BLaER1 (cell line): ENCODE measurements around the gene ASCC3.
"Not testable (repeated sequence)": the region's sequence is repeated elsewhere in the genome, so short reads cannot be mapped to it uniquely, and the experiment has no call there.

ENCODE experiments used
- H3K27ac ChIP-seq: shearing (Covaris generic); formaldehyde crosslinking; 2 replicates; pipeline ENCODE4 v1.8.1; 2022
- H3K27me3 ChIP-seq: shearing (Covaris generic); formaldehyde crosslinking; 2 replicates; pipeline ENCODE4 v1.8.1; 2022
- H3K36me3 ChIP-seq: shearing (Covaris generic); formaldehyde crosslinking; 2 replicates; pipeline ENCODE4 v1.8.1; 2022
- H3K4me1 ChIP-seq: shearing (Covaris generic); formaldehyde crosslinking; 2 replicates; pipeline ENCODE4 v1.8.1; 2022
- H3K4me2 ChIP-seq: shearing (Covaris generic); formaldehyde crosslinking; 2 replicates; pipeline ENCODE4 v1.8.1; 2022
- H3K4me3 ChIP-seq: shearing (Covaris generic); formaldehyde crosslinking; 2 replicates; pipeline ENCODE4 v1.8.1; 2022
- H3K9ac ChIP-seq: shearing (Covaris generic); formaldehyde crosslinking; 2 replicates; pipeline ENCODE4 v1.8.1; 2022
- H3K9me3 ChIP-seq: shearing (Covaris generic); formaldehyde crosslinking; 2 replicates; pipeline ENCODE4 v1.8.1; 2022
- H4K20me1 ChIP-seq: shearing (Covaris generic); formaldehyde crosslinking; 2 replicates; pipeline ENCODE4 v1.8.1; 2022
- Cebpa-rat ChIP-seq: shearing (Covaris generic); IDR thresholded peaks from 2 replicates; pipeline ENCODE4 v1.8.1; 2022

The ASCC3 gene

GRCh38 chr6:100905067-100905466, 23.9 kb upstream of the ASCC3 start:
- H3K4me2 ChIP-seq: peak overlapping the region; percentile 39; the same call in 1 of the 2 replicates
- no peaks in the 10 kb centered on the region for H4K20me1 ChIP-seq
- H3K9me3 ChIP-seq: no peaks in the 10 kb centered on the region
- H3K4me1 ChIP-seq: peaks cover 7% of the 10 kb centered on the region
- H3K27me3 ChIP-seq: no peaks in the 10 kb centered on the region
- H3K27ac ChIP-seq: no peak overlapping the region
- no peak overlapping the region for H3K9ac ChIP-seq
- H3K4me3 ChIP-seq: no peak overlapping the region
- H3K36me3 ChIP-seq: no peaks in the 10 kb centered on the region
- TF ChIP-seq Cebpa-rat: no peak

- no peak for TF ChIP-seq Cebpa-rat
- Histone ChIP-seq H3K4me3 (no peak overlapping the region), H3K36me3 (no peaks in the 10 kb centered on the region), H3K9ac (no peak overlapping the region), H3K4me2 (no peak overlapping the region), H3K9me3 (no peaks in the 10 kb centered on the region), H4K20me1 (no peaks in the 10 kb centered on the region), H3K27ac (no peak overlapping the region), H3K27me3 (no peaks in the 10 kb centered on the region), H3K4me1 (peaks cover 7% of the 10 kb centered on the region)
Measured at GRCh38 chr6:100904316-100904715, 23.2 kb upstream of the ASCC3 start.

DNA sequence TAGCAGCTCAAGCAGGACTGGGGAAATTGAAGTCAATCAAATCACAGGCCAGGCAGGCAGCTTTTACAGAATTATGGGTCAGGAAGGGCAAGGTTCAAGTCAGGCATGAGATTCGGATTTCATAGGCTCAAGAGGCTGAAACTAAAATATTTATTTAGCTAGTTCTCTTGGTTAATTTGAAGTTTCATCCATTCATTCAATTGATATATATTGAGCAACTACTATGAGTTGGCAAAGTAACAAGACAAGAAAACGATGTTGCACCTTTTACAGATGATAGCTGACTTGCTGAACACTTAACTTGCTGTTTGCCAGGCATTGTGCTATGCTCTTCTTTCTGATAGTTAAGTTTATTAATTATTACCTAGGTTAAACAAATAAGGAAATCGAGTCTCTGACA, 20.5 kb upstream of the ASCC3 start:
- H3K36me3 ChIP-seq: no peaks in the 10 kb centered on the region
- no peak overlapping the region for H3K27ac ChIP-seq
- no peak overlapping the region for H3K9ac ChIP-seq
- H3K9me3 ChIP-seq: no peaks in the 10 kb centered on the region
- no peak overlapping the region for H3K4me3 ChIP-seq
- no peaks in the 10 kb centered on the region for H4K20me1 ChIP-seq
- no peak overlapping the region for H3K4me2 ChIP-seq
- H3K4me1 ChIP-seq: peaks cover 7% of the 10 kb centered on the region
- no peak for TF ChIP-seq Cebpa-rat
- H3K27me3 ChIP-seq: no peaks in the 10 kb centered on the region

GRCh38 chr6:100899202-100899601, 18.1 kb upstream of the ASCC3 start:
- Histone ChIP-seq H3K9me3 (no peaks in the 10 kb centered on the region), H3K4me2 (no peak overlapping the region), H3K27me3 (no peaks in the 10 kb centered on the region), H3K36me3 (no peaks in the 10 kb centered on the region), H3K27ac (no peak overlapping the region), H3K4me1 (no peaks in the 10 kb centered on the region), H3K4me3 (no peak overlapping the region), H3K9ac (no peak overlapping the region), H4K20me1 (no peaks in the 10 kb centered on the region)
- no peak for TF ChIP-seq Cebpa-rat

DNA sequence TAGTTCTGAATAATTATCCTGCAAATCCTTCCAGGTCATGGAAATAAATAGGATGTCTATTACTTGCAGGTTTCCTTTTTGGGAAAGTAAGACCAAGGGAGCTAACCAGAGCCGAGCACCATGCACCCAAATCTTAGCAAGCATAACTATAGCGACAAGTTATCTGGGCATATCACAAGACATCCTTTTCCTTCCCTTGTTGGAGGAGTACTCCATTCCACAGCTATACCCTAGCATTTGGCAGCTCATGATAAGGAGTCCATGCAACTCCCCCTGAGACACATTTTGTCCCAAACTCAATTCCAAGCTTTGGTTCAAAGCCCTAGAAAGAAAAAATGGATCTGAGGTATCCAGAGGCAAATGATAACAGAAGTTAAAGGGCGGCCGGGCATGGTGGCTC, 16.5 kb upstream of the ASCC3 start:
- no peak for TF ChIP-seq Cebpa-rat
- Histone ChIP-seq H4K20me1 (no peaks in the 10 kb centered on the region), H3K4me3 (no peak overlapping the region), H3K36me3 (no peaks in the 10 kb centered on the region), H3K9me3 (no peaks in the 10 kb centered on the region), H3K27ac (no peak overlapping the region), H3K4me1 (no peaks in the 10 kb centered on the region), H3K27me3 (no peaks in the 10 kb centered on the region), H3K4me2 (no peak overlapping the region), H3K9ac (no peak overlapping the region)

GRCh38 chr6:100893743-100894142, 12.6 kb upstream of the ASCC3 start:
- Histone ChIP-seq H3K27ac (no peak overlapping the region), H3K9ac (no peak overlapping the region), H3K4me3 (no peak overlapping the region), H3K36me3 (no peaks in the 10 kb centered on the region), H4K20me1 (no peaks in the 10 kb centered on the region), H3K27me3 (no peaks in the 10 kb centered on the region), H3K9me3 (no peaks in the 10 kb centered on the region), H3K4me2 (no peak overlapping the region), H3K4me1 (no peaks in the 10 kb centered on the region)
- TF ChIP-seq Cebpa-rat: no peak

- H3K27ac ChIP-seq: no peak overlapping the region
- H3K4me1 ChIP-seq: no peaks in the 10 kb centered on the region
- H3K9me3 ChIP-seq: no peaks in the 10 kb centered on the region
- no peak overlapping the region for H3K4me2 ChIP-seq
- no peak overlapping the region for H3K4me3 ChIP-seq
- H4K20me1 ChIP-seq: no peaks in the 10 kb centered on the region
- H3K36me3 ChIP-seq: no peaks in the 10 kb centered on the region
- TF ChIP-seq Cebpa-rat: no peak
- H3K9ac ChIP-seq: no peak overlapping the region
- H3K27me3 ChIP-seq: no peaks in the 10 kb centered on the region
Measured at GRCh38 chr6:100892693-100893092, 11.6 kb upstream of the ASCC3 start.

DNA sequence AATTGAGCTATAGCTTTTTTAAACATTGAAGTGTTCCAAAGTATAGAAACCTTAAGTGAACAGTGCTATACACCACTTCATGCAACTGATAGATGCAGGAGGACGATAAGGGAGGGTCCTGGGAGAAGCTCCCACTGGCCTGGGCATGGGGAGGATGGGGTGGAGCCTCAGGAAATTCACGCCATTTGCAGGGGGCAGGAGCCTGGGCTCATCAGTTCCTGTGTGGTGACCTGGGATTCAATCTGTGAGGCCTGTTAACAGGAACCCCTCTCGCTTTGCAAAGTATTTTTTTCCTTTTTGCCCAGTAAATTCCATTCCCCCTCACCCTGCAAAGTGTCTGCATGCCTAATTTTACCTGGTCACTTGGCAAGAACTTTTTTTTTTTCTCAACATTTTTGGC, 11.0 kb upstream of the ASCC3 start:
- H3K4me1 ChIP-seq: no peaks in the 10 kb centered on the region
- no peak overlapping the region for H3K4me2 ChIP-seq
- H4K20me1 ChIP-seq: no peaks in the 10 kb centered on the region
- H3K9me3 ChIP-seq: no peaks in the 10 kb centered on the region
- no peak overlapping the region for H3K27ac ChIP-seq
- H3K27me3 ChIP-seq: no peaks in the 10 kb centered on the region
- no peak for TF ChIP-seq Cebpa-rat
- no peak overlapping the region for H3K4me3 ChIP-seq
- H3K36me3 ChIP-seq: no peaks in the 10 kb centered on the region
- no peak overlapping the region for H3K9ac ChIP-seq

- H3K4me3 ChIP-seq: no peak overlapping the region
- H3K4me1 ChIP-seq: no peaks in the 10 kb centered on the region
- H3K36me3 ChIP-seq: no peaks in the 10 kb centered on the region
- no peaks in the 10 kb centered on the region for H4K20me1 ChIP-seq
- no peak overlapping the region for H3K4me2 ChIP-seq
- H3K27ac ChIP-seq: no peak overlapping the region
- no peak for TF ChIP-seq Cebpa-rat
- H3K27me3 ChIP-seq: no peaks in the 10 kb centered on the region
- no peak overlapping the region for H3K9ac ChIP-seq
- H3K9me3 ChIP-seq: no peaks in the 10 kb centered on the region
Measured at GRCh38 chr6:100891079-100891478, 9.9 kb upstream of the ASCC3 start.

DNA sequence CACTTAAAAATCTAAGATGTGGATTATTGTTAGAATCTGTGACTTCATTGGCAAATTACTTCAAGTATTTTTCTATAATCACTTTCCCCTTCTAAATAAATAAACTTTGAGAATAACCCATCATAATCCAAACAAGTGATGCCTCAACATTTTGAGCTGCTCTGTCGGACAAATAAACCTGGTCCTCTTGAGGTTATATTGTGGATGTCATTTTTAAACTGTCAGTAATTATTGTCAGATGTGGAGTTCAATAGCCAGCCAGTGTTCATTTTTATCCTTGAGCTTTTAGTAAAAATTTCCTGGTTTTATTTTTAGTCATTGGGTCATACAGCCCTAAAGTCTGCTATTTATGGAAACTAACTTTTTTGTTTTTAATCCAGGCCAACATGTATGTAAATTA, 9.5 kb upstream of the ASCC3 start:
- H3K27me3 ChIP-seq, H3K4me2 ChIP-seq, H4K20me1 ChIP-seq, H3K27ac ChIP-seq, H3K36me3 ChIP-seq, H3K9me3 ChIP-seq, H3K4me3 ChIP-seq, H3K9ac ChIP-seq, H3K4me1 ChIP-seq: not testable (repeated sequence)

DNA sequence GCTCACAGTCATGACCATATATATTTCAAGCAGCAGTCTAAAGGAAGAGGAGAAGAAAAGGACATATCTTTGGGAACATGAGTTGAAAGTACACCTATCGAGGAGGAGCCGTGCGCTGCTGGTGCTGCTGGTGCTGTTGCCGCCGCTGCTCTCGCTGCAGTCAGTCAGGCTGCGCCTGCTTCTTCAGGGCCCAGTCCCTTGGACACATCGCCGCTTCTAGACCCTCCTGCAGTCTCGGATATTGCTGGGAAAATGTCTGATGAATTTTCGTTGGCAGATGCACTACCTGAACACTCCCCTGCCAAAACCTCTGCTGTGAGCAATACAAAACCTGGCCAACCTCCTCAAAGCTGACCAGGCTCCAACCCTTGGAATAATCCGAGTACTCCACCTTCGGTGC, 8.2 kb upstream of the ASCC3 start:
- Histone ChIP-seq H3K4me2 (no peak overlapping the region), H3K9ac (no peak overlapping the region), H3K9me3 (no peaks in the 10 kb centered on the region), H4K20me1 (no peaks in the 10 kb centered on the region), H3K4me1 (no peaks in the 10 kb centered on the region), H3K4me3 (no peak overlapping the region), H3K27ac (no peak overlapping the region), H3K36me3 (no peaks in the 10 kb centered on the region), H3K27me3 (no peaks in the 10 kb centered on the region)
- TF ChIP-seq Cebpa-rat: no peak
